ENCODE data around the gene MADCAM1. TPM values are rescaled to one million over a fixed set of nuclear protein-coding genes. Genes with fewer than 3 reads are reported as not detected.
A peak's percentile ranks its signal among the peaks of the same experiment; 100 is the strongest.

The MADCAM1 gene
- total RNA-seq, 1 donor from 2014 or later = 0.17 TPM

- DNase-seq (ENCODE audit: low read depth) = no peak
- TF ChIP-seq, protein P1, sequence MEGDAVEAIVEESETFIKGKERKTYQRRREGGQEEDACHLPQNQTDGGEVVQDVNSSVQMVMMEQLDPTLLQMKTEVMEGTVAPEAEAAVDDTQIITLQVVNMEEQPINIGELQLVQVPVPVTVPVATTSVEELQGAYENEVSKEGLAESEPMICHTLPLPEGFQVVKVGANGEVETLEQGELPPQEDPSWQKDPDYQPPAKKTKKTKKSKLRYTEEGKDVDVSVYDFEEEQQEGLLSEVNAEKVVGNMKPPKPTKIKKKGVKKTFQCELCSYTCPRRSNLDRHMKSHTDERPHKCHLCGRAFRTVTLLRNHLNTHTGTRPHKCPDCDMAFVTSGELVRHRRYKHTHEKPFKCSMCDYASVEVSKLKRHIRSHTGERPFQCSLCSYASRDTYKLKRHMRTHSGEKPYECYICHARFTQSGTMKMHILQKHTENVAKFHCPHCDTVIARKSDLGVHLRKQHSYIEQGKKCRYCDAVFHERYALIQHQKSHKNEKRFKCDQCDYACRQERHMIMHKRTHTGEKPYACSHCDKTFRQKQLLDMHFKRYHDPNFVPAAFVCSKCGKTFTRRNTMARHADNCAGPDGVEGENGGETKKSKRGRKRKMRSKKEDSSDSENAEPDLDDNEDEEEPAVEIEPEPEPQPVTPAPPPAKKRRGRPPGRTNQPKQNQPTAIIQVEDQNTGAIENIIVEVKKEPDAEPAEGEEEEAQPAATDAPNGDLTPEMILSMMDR (conservative IDR thresholded peaks at IDR 0.05; ENCODE audit: low read depth, low read length) = no peak
- no peak overlapping the region for H3K4me3 ChIP-seq (ENCODE audit: low read depth, low read length)
Observed at GRCh38 chr19:455031-455705, 41.1 kb upstream of the MADCAM1 start.

DNA sequence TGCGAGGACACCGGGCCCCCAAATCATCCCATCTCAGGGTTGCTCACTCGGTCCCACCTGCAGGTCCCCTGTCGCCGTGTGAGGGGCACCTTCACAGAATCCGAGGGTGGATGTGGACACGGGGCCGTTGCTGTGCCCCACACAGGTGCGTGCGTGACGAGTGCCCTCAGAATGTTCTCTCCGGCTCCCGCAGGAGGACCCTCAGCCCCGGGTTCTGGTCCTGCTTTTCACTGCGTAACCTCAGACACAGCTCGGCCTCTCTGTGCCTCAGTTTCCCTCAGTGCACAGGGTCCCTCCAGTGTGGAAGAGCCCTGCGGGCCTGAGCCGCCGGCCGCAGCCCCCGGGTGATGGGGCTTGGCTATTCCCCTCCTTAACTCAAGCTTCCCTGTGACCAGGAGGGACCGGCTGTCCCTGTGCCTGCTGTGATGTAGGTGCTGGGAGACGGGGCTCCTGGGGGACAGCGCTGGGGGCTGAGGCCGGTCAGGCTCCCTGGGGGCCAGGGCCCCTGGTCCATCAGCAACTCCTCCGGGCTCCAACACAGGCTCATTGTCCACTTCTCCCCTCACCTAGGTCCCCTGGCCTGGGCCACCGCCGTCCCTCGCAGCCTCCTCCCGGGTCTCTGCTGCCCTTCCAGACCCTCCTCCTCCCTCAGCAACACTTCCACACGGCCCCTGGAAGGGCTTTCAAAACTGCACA lies 40.3 kb upstream of the MADCAM1 start:
- H3K4me3 ChIP-seq (ENCODE audit: low read depth, low read length) = no peak overlapping the region
- DNase-seq (ENCODE audit: low read depth) = no peak
- TF ChIP-seq, protein P1 (conservative IDR thresholded peaks at IDR 0.05; ENCODE audit: low read depth, low read length) = no peak

- TF ChIP-seq, protein P1 (conservative IDR thresholded peaks at IDR 0.05; ENCODE audit: low read depth, low read length) = no peak
- DNase-seq (ENCODE audit: low read depth) = no peak
- no peak overlapping the region for H3K4me3 ChIP-seq (ENCODE audit: low read depth, low read length)
Observed at GRCh38 chr19:456547-457110, 39.7 kb upstream of the MADCAM1 start.

GRCh38 chr19:457636-458035 lies 38.6 kb upstream of the MADCAM1 start:
- no peak overlapping the region for H3K4me3 ChIP-seq (ENCODE audit: low read depth, low read length)
- TF ChIP-seq, protein P1 (conservative IDR thresholded peaks at IDR 0.05; ENCODE audit: low read depth, low read length) = no peak
- DNase-seq (ENCODE audit: low read depth) = no peak

- no peak for DNase-seq (ENCODE audit: low read depth)
- no peak overlapping the region for H3K4me3 ChIP-seq (ENCODE audit: low read depth, low read length)
- TF ChIP-seq, protein P1 (conservative IDR thresholded peaks at IDR 0.05; ENCODE audit: low read depth, low read length) = no peak
Observed at GRCh38 chr19:458091-459042, 37.9 kb upstream of the MADCAM1 start.

GRCh38 chr19:459724-460511 lies 36.4 kb upstream of the MADCAM1 start:
- TF ChIP-seq, protein P1 (conservative IDR thresholded peaks at IDR 0.05; ENCODE audit: low read depth, low read length) = no peak
- DNase-seq (ENCODE audit: low read depth) = no peak
- peak overlapping the region; percentile 57 for H3K4me3 ChIP-seq (ENCODE audit: low read depth, low read length)
